AG04449 (cell line): ENCODE data around the gene C22orf39.

Experiments used
- CTCF ChIA-PET: fragments of 350-600 bp; formaldehyde crosslinking; extraction: SDS; loops from one replicate; lab custom pipeline; 2021; ENCODE audit warnings: antibody characterized with exemption; lab: Yijun Ruan, JAX
- POLR2A ChIA-PET: fragments of 400-600, 350-600 bp; formaldehyde crosslinking; extraction: SDS; loops from one replicate; lab custom pipeline; 2020; ENCODE audit warnings: antibody characterized with exemption, inconsistent platforms; lab: Yijun Ruan, JAX
- DNase-seq: peaks from one replicate; pipeline ENCODE4 v3.0.0-alpha.2; 2010; ENCODE audit warnings: low read depth, low spot score
- H3K4me3 ChIP-seq: 2 replicates; pipeline ENCODE4 v1.5.1; 2011; ENCODE audit warnings: low read depth, mild to moderate bottlenecking, control low read depth, low read length
- CTCF ChIP-seq: IDR thresholded peaks from one replicate; pipeline ENCODE4 v1.5.1; 2011; ENCODE audit warnings: mild to moderate bottlenecking, moderate library complexity, low read length, control low read depth, inconsistent platforms; ENCODE audit not compliant: insufficient read depth; ENCODE audit errors: missing control alignments

The C22orf39 gene

GRCh38 chr22:19460036-19460435 is 12.5 kb upstream of the C22orf39 start:
- CTCF ChIA-PET, result no interaction called here

GRCh38 chr22:19457828-19458428 is 10.4 kb upstream of the C22orf39 start:
- DNase-seq, result no peak
- CTCF ChIA-PET, result interaction anchor here (0.7 kb wide), 1 partner anchor 11 kb away, joined by 3 read pairs; no protein-coding TSS in a partner anchor
- POLR2A ChIA-PET, result no interaction called here
- H3K4me3 ChIP-seq, result no peak overlapping the region
- TF ChIP-seq CTCF, result no peak

More at GRCh38 chr22:19460036-19460435, 12.5 kb upstream of the C22orf39 start:
- H3K4me3 ChIP-seq, result no peak overlapping the region
- no peak for DNase-seq
- no peak for TF ChIP-seq CTCF
- POLR2A ChIA-PET, result no interaction called here

GRCh38 chr22:19456541-19456940 is 9.0 kb upstream of the C22orf39 start:
- no peak for TF ChIP-seq CTCF
- ChIA-PET CTCF (no interaction called here), POLR2A (no interaction called here)
- H3K4me3 ChIP-seq, result no peak overlapping the region
- DNase-seq, result no peak

- H3K4me3 ChIP-seq, result no peak overlapping the region
- no peak for DNase-seq
- TF ChIP-seq CTCF, result no peak
- CTCF ChIA-PET, result no interaction called here
- POLR2A ChIA-PET, result no interaction called here
Observed at GRCh38 chr22:19455585-19456370, 8.3 kb upstream of the C22orf39 start.

DNA sequence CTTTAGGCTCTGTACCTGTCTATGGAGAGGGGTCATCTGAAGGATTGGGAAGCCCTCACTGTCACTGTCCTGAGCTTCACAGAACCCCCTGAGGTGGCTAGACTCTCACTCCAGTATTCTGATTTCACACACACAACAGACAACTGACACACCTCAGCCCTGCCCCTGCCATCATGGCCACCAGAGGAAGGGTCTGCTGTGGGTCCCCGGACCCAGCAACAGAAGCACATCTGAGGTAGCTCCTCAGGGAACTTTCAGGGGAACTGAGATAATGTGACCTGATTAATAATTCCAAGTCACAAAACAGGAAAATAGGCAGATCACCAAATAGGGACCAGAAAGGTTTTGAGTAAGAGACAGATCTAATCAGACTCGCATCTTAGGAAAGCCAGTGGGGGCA is 7.5 kb upstream of the C22orf39 start:
- CTCF ChIA-PET, result no interaction called here
- no peak for TF ChIP-seq CTCF
- POLR2A ChIA-PET, result no interaction called here
- no peak overlapping the region for H3K4me3 ChIP-seq
- DNase-seq, result no peak

- POLR2A ChIA-PET, result no interaction called here
- no peak overlapping the region for H3K4me3 ChIP-seq
- CTCF ChIA-PET, result no interaction called here
- no peak for DNase-seq
- TF ChIP-seq CTCF, result no peak
Observed at GRCh38 chr22:19454156-19454555, 6.6 kb upstream of the C22orf39 start.
